IMR-90 (cell line): ENCODE results near the gene OSBPL8. TPM values are rescaled to one million over a fixed set of nuclear protein-coding genes. Genes with fewer than 3 reads are reported as not detected.

ENCODE experiments used
- ATAC-seq: fragments of 200-7000 bp; cut with Tn5 transposase; 2 replicates; pipeline ENCODE4 v1.9.1; 2020; ENCODE audit warnings: low read depth, mild to moderate bottlenecking, moderate library complexity
- BruUV-seq: library from RNA; stranded (reverse); fragments of 400-500 nt; replicated peaks from 2 replicates; lab custom pipeline; 2021; lab: Mats Ljungman, UMichigan
- CTCF ChIA-PET: fragments of 300-600 bp; formaldehyde crosslinking; extraction: SDS; loops from one replicate; lab custom pipeline; 2021; ENCODE audit warnings: antibody characterized with exemption; lab: Yijun Ruan, JAX
- POLR2A ChIA-PET: fragments of 300-600 bp; sonication (Branson Sonifier 250); formaldehyde crosslinking; loops from one replicate; lab custom pipeline; 2022; ENCODE audit warnings: antibody characterized with exemption; ENCODE audit not compliant: unreplicated experiment; lab: Charles Lee
- DNase-seq: peaks from one replicate; pipeline ENCODE4 v3.0.0; 2013
- H2AFZ ChIP-seq: replicated peaks from 2 replicates; pipeline ENCODE3; 2013; ENCODE audit warnings: low read length, mild to moderate bottlenecking; ENCODE audit not compliant: poor library complexity
- H2AK5ac ChIP-seq: 2 replicates; pipeline ENCODE4 v1.6.1; 2013; ENCODE audit warnings: low read depth, low read length, inconsistent platforms
- H2AK9ac ChIP-seq: replicated peaks from 2 replicates; pipeline ENCODE3; 2013; ENCODE audit warnings: mild to moderate bottlenecking, low read depth, low read length, moderate library complexity; ENCODE audit not compliant: poor library complexity
- H2BK120ac ChIP-seq: 2 replicates; pipeline ENCODE4 v1.6.1; 2013; ENCODE audit warnings: low read depth, low read length, inconsistent platforms
- H2BK15ac ChIP-seq: 3 replicates; pipeline ENCODE4 v1.6.1; 2013; ENCODE audit warnings: low read depth, low read length, inconsistent platforms
- H2BK20ac ChIP-seq: 2 replicates; pipeline ENCODE4 v1.6.1; 2013; ENCODE audit warnings: low read depth, mild to moderate bottlenecking, inconsistent platforms, low read length, moderate library complexity
- H2BK5ac ChIP-seq: 2 replicates; pipeline ENCODE4 v1.6.1; 2013; ENCODE audit warnings: mild to moderate bottlenecking, low read depth, low read length, inconsistent platforms; ENCODE audit not compliant: poor library complexity, severe bottlenecking
- H3K14ac ChIP-seq: replicated peaks from 2 replicates; pipeline ENCODE4 v1.6.1; 2013; ENCODE audit warnings: low read depth, low read length, inconsistent platforms
- H3K18ac ChIP-seq: 2 replicates; pipeline ENCODE4 v1.6.1; 2013; ENCODE audit warnings: low read depth, low read length, control low read depth
- H3K23ac ChIP-seq: 2 replicates; pipeline ENCODE4 v1.6.1; 2013; ENCODE audit warnings: low read depth, low read length, inconsistent platforms
- H3K27ac ChIP-seq: 2 replicates; pipeline ENCODE4 v1.5.1; 2013; ENCODE audit warnings: mild to moderate bottlenecking, control low read depth, low read length; ENCODE audit not compliant: insufficient read depth
- H3K27me3 ChIP-seq: 2 replicates; pipeline ENCODE4 v1.6.1; 2013; ENCODE audit warnings: low read length; ENCODE audit not compliant: control insufficient read depth, insufficient read depth
- H3K36me3 ChIP-seq: 2 replicates; pipeline ENCODE4 v1.6.1; 2013; ENCODE audit warnings: low read length, mixed read lengths; ENCODE audit not compliant: control insufficient read depth, insufficient read depth
- H3K4ac ChIP-seq: 2 replicates; pipeline ENCODE4 v1.6.1; 2013; ENCODE audit warnings: low read depth, low read length, inconsistent platforms
- H3K4me1 ChIP-seq: 2 replicates; pipeline ENCODE4 v1.6.1; 2013; ENCODE audit warnings: low read length, mixed read lengths; ENCODE audit not compliant: control insufficient read depth, insufficient read depth
- H3K4me2 ChIP-seq: 2 replicates; pipeline ENCODE4 v1.6.1; 2013; ENCODE audit warnings: low read depth, mild to moderate bottlenecking, control low read depth, low read length, moderate library complexity
- H3K4me3 ChIP-seq: 2 replicates; pipeline ENCODE4 v1.5.1; 2013; ENCODE audit warnings: low read depth, mild to moderate bottlenecking, control low read depth, low read length, moderate library complexity; ENCODE audit not compliant: insufficient read depth
- H3K56ac ChIP-seq: 2 replicates; pipeline ENCODE4 v1.6.1; 2013; ENCODE audit warnings: low read length, inconsistent platforms; ENCODE audit not compliant: insufficient read depth; ENCODE audit errors: extremely low read depth
- H3K79me1 ChIP-seq, 2 experiments: 2 replicates each; pipeline ENCODE4 v1.6.1; 2013; ENCODE audit warnings: low read length in 2 of 2, inconsistent platforms in 1 of 2, low read depth in 1 of 2
- H3K9ac ChIP-seq: 2 replicates; pipeline ENCODE4 v1.6.1; 2013; ENCODE audit warnings: low read depth, low read length, control low read depth
- H3K9me1 ChIP-seq: 2 replicates; pipeline ENCODE4 v1.6.1; 2013; ENCODE audit warnings: low read length, inconsistent platforms; ENCODE audit not compliant: insufficient read depth
- H3K9me3 ChIP-seq: 2 replicates; pipeline ENCODE4 v1.6.1; 2013; ENCODE audit warnings: low read length; ENCODE audit not compliant: control insufficient read depth, insufficient read depth
- H4K20me1 ChIP-seq: 2 replicates; pipeline ENCODE4 v1.6.1; 2013; ENCODE audit warnings: low read length, inconsistent platforms; ENCODE audit not compliant: insufficient read depth
- H4K5ac ChIP-seq: 2 replicates; pipeline ENCODE4 v1.6.1; 2013; ENCODE audit warnings: mild to moderate bottlenecking, low read depth, low read length, control low read depth
- H4K8ac ChIP-seq, 2 experiments: 2 replicates each; pipeline ENCODE4 v1.6.1; 2013; ENCODE audit warnings: low read depth in 2 of 2, low read length in 2 of 2, control low read depth in 1 of 2, inconsistent platforms in 1 of 2
- H4K91ac ChIP-seq: 2 replicates; pipeline ENCODE4 v1.6.1; 2013; ENCODE audit warnings: low read depth, low read length, inconsistent platforms; ENCODE audit not compliant: insufficient read depth
- BHLHE40 ChIP-seq: fragments of 150-350 bp; IDR thresholded peaks from 2 replicates; pipeline ENCODE4 v1.6.1; 2016; ENCODE audit warnings: mild to moderate bottlenecking, low read depth, low read length
- CEBPB ChIP-seq: IDR thresholded peaks from 2 replicates; pipeline ENCODE4 v1.6.1; 2012; ENCODE audit warnings: low read depth, low read length, improper control_type of control experiment
- CHD1 ChIP-seq: IDR thresholded peaks from 2 replicates; pipeline ENCODE4 v1.6.1; 2012; ENCODE audit warnings: low read depth, low read length, improper control_type of control experiment
- FOS ChIP-seq: fragments of 150-350 bp; IDR thresholded peaks from 2 replicates; pipeline ENCODE4 v1.6.1; 2016; ENCODE audit warnings: low read depth, low read length
- MAFK ChIP-seq: IDR thresholded peaks from 2 replicates; pipeline ENCODE4 v1.6.1; 2012; ENCODE audit warnings: low read depth, low read length, improper control_type of control experiment
- MAZ ChIP-seq: IDR thresholded peaks from 2 replicates; pipeline ENCODE4 v1.6.1; 2012; ENCODE audit warnings: low read depth, mild to moderate bottlenecking, low read length, improper control_type of control experiment, moderate library complexity, borderline replicate concordance
- MXI1 ChIP-seq: IDR thresholded peaks from 2 replicates; pipeline ENCODE4 v1.6.1; 2012; ENCODE audit warnings: low read depth, mild to moderate bottlenecking, low read length, moderate library complexity, borderline replicate concordance
- NFE2L2 ChIP-seq: fragments of 150-350 bp; IDR thresholded peaks from 2 replicates; pipeline ENCODE4 v1.6.1; 2016; ENCODE audit warnings: low read depth, mild to moderate bottlenecking, low read length
- POLR2A ChIP-seq: IDR thresholded peaks from 2 replicates; pipeline ENCODE4 v1.6.1; 2012; ENCODE audit warnings: mild to moderate bottlenecking, low read depth, low read length
- RAD21 ChIP-seq: IDR thresholded peaks from 2 replicates; pipeline ENCODE4 v1.6.1; 2012; ENCODE audit warnings: low read length, improper control_type of control experiment
- RCOR1 ChIP-seq: IDR thresholded peaks from 2 replicates; pipeline ENCODE4 v1.6.1; 2012; ENCODE audit warnings: mild to moderate bottlenecking, low read length, improper control_type of control experiment; ENCODE audit not compliant: insufficient replicate concordance
- RFX5 ChIP-seq: IDR thresholded peaks from 2 replicates; pipeline ENCODE4 v1.8.0; 2012; ENCODE audit warnings: low read depth, mild to moderate bottlenecking, low read length, moderate library complexity
- SMC3 ChIP-seq: fragments of 150-350 bp; IDR thresholded peaks from 2 replicates; pipeline ENCODE4 v1.6.1; 2016; ENCODE audit warnings: low read depth, mild to moderate bottlenecking, antibody characterized with exemption, low read length, moderate library complexity
- dilution Hi-C: fragments of 300-500 bp; cut with HindIII; formaldehyde crosslinking; loops from one replicate; pipeline ENCODE4 v1.14.3; 2018; ENCODE audit warnings: low sequenced_read_pairs; ENCODE audit not compliant: unreplicated experiment
- in situ Hi-C: fragments of 300-500 bp; cut with MboI; formaldehyde crosslinking; loops from 3 replicates; pipeline ENCODE4 v1.14.3; 2019; ENCODE audit warnings: low sequenced_read_pairs, inconsistent platforms, mixed read lengths
- intact Hi-C: fragments of 100-400 bp; cut with micrococcal nuclease; formaldehyde crosslinking; loops from 2 replicates; pipeline ENCODE4 v1.10.0; 2022
- polyA plus RNA-seq, 3 experiments: library from polyadenylated mRNA; depleted of rRNA; stranded (reverse); fragments of >200 nt; gene quantifications; 2 replicates each; pipeline ENCODE4 v1.2.3, GENCODE V29; 2012; ENCODE audit warnings: low replicate concordance in 1 of 3
- total RNA-seq: library from RNA; depleted of rRNA; stranded (reverse); fragments of >200 nt; gene quantifications from 2 replicates; pipeline ENCODE4 v1.2.3, GENCODE V29; 2012
- TF ChIP-seq, protein P1 (sequence below): fragments of 150-350 bp; IDR thresholded peaks from 2 replicates; pipeline ENCODE4 v1.6.1; 2017; ENCODE audit warnings: mild to moderate bottlenecking, antibody characterized with exemption, low read length, low read depth
- TF ChIP-seq, protein P2 (sequence below): fragments of 150-350 bp; IDR thresholded peaks from 2 replicates; pipeline ENCODE4 v1.6.1; 2016; ENCODE audit warnings: low read depth, mild to moderate bottlenecking, low read length, moderate library complexity, borderline replicate concordance
- TF ChIP-seq, protein P3 (sequence below): conservative IDR thresholded peaks from 2 replicates; pipeline ENCODE4 v1.5.1; 2012; ENCODE audit warnings: mild to moderate bottlenecking, low read depth, low read length, improper control_type of control experiment

The OSBPL8 gene
- total and polyA plus RNA-seq, 2 of the 4 experiments (the other 2 are of a cell fraction): 17.8 to 24.2 TPM

DNA sequence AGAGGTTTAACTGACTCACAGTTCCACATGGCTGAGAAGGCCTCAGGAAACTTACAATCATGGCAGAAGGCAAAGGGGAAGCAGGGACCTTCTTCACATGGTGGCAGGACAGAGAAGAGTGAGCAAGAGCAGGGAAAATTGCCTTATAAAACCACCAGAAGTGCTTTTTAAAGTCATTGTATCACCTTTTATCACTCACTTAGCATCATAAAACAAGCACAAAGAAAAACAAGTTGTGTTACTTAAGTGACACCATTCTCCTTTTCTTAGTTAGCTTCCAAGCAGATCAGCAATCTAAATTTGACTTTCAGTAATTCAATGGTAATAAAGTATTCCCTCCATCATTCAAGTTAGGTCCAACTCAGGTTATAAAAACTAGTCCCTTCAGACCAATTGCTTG lies 28.5 kb downstream of the OSBPL8 start:
- no peaks in the 10 kb centered on the region for H3K36me3 ChIP-seq
- ATAC-seq (no peak), DNase-seq (no peak)
- no peak overlapping the region for H3K4me2 ChIP-seq
- no peaks in the 10 kb centered on the region for H3K4me1 ChIP-seq
- no peak overlapping the region for H3K23ac ChIP-seq
- H3K14ac ChIP-seq: no peak overlapping the region
- H3K9ac ChIP-seq: no peak overlapping the region
- no TSS peak for BruUV-seq
- H3K18ac ChIP-seq: no peak overlapping the region
- peaks cover 23 to 52% of the 10 kb centered on the region in 2 experiments for H3K79me1 ChIP-seq
- no peak overlapping the region for H2BK5ac ChIP-seq
- TF ChIP-seq FOS (no peak), SMC3 (no peak), BHLHE40 (no peak), POLR2A (no peak), CEBPB (no peak), CHD1 (no peak), MXI1 (no peak), RFX5 (no peak), MAFK (no peak), MAZ (no peak), RAD21 (no peak), RCOR1 (no peak), NFE2L2 (no peak)
- TF ChIP-seq, protein P1, sequence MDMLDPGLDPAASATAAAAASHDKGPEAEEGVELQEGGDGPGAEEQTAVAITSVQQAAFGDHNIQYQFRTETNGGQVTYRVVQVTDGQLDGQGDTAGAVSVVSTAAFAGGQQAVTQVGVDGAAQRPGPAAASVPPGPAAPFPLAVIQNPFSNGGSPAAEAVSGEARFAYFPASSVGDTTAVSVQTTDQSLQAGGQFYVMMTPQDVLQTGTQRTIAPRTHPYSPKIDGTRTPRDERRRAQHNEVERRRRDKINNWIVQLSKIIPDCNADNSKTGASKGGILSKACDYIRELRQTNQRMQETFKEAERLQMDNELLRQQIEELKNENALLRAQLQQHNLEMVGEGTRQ: no peak
- TF ChIP-seq, protein P2, sequence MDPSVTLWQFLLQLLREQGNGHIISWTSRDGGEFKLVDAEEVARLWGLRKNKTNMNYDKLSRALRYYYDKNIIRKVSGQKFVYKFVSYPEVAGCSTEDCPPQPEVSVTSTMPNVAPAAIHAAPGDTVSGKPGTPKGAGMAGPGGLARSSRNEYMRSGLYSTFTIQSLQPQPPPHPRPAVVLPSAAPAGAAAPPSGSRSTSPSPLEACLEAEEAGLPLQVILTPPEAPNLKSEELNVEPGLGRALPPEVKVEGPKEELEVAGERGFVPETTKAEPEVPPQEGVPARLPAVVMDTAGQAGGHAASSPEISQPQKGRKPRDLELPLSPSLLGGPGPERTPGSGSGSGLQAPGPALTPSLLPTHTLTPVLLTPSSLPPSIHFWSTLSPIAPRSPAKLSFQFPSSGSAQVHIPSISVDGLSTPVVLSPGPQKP: no peak
- TF ChIP-seq, protein P3, sequence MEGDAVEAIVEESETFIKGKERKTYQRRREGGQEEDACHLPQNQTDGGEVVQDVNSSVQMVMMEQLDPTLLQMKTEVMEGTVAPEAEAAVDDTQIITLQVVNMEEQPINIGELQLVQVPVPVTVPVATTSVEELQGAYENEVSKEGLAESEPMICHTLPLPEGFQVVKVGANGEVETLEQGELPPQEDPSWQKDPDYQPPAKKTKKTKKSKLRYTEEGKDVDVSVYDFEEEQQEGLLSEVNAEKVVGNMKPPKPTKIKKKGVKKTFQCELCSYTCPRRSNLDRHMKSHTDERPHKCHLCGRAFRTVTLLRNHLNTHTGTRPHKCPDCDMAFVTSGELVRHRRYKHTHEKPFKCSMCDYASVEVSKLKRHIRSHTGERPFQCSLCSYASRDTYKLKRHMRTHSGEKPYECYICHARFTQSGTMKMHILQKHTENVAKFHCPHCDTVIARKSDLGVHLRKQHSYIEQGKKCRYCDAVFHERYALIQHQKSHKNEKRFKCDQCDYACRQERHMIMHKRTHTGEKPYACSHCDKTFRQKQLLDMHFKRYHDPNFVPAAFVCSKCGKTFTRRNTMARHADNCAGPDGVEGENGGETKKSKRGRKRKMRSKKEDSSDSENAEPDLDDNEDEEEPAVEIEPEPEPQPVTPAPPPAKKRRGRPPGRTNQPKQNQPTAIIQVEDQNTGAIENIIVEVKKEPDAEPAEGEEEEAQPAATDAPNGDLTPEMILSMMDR: no peak
- no peak overlapping the region for H3K27ac ChIP-seq
- ChIA-PET POLR2A (no interaction called here), CTCF (no interaction called here)
- no peak overlapping the region for H2AFZ ChIP-seq
- H3K27me3 ChIP-seq: no peaks in the 10 kb centered on the region
- peaks cover 12% of the 10 kb centered on the region for H4K20me1 ChIP-seq
- no peak overlapping the region for H4K91ac ChIP-seq
- dilution Hi-C loops (no loop called here), in situ Hi-C loops (no loop called here), intact Hi-C loops (no loop called here)
- H3K4ac ChIP-seq: no peak overlapping the region
- H4K5ac ChIP-seq: no peak overlapping the region
- no peak overlapping the region for H2AK5ac ChIP-seq
- no peak overlapping the region for H2BK20ac ChIP-seq
- no peak overlapping the region for H2AK9ac ChIP-seq
- H3K9me1 ChIP-seq: no peaks in the 10 kb centered on the region; the same call in none of the 2 replicates
- no peak overlapping the region for H3K4me3 ChIP-seq
- no peak overlapping the region for H4K8ac ChIP-seq
- H2BK15ac ChIP-seq: no peak overlapping the region
- H3K56ac ChIP-seq: no peak overlapping the region
- H2BK120ac ChIP-seq: no peak overlapping the region
- no peaks in the 10 kb centered on the region for H3K9me3 ChIP-seq
